Fibroblast of the aortic adventitia (primary cell): Measurements from ENCODE around the gene GALNT5. TPM values are rescaled to one million over a fixed set of nuclear protein-coding genes. Genes with fewer than 3 reads are reported as not detected.

Experiments
- DNase-seq: peaks from one replicate; pipeline ENCODE4 v3.0.0-alpha.2; 2010; ENCODE audit warnings: low read depth
- H3K4me3 ChIP-seq: 2 replicates; pipeline ENCODE4 v1.5.1; 2011; ENCODE audit warnings: low read depth, mild to moderate bottlenecking, control low read depth, low read length, moderate library complexity
- total RNA-seq: library from RNA; depleted of rRNA; stranded (reverse); fragments of >200 nt; gene quantifications from 2 replicates; pipeline ENCODE4 v1.2.3, GENCODE V29; 2012; ENCODE audit warnings: low replicate concordance
- TF ChIP-seq, protein P1 (sequence below): IDR thresholded peaks from 2 replicates; pipeline ENCODE4 v1.5.1; 2011; ENCODE audit warnings: mild to moderate bottlenecking, low read length, control low read depth, inconsistent platforms; ENCODE audit not compliant: insufficient read depth

The GALNT5 gene
- total RNA-seq, 1 donor = 38.3 TPM

DNA sequence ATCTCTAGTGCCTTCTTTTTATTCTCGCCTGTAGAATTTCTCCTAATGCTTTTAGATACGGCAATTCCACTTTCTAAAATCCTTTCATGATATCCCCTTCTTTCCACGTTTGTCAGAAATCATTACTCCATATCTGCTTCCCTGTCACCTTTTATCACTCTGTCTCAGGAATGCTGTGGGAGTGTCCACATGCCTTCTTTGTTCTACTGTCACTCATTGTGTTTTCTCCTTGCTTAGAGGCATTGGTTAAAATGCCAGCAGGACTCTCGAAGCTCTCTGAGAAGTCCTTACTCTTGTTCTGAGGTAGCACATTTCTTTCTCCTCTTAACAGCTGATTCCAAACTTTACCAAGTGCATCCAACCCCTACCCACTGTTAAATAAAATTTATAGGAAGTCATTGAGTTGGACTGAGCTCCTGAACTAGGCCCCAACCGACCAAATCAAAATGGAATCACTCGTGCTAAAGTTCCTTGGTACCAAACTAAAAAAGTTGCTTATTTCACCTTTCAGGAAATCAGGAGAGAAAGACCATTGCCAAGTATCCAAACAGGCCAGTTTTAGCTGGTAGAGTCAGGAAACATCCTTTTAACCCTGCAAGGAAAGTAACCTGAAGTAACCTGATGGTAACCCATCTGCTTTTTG, 10.6 kb upstream of the GALNT5 start:
- no peak for DNase-seq
- H3K4me3 ChIP-seq = no peak overlapping the region
- TF ChIP-seq, protein P1, sequence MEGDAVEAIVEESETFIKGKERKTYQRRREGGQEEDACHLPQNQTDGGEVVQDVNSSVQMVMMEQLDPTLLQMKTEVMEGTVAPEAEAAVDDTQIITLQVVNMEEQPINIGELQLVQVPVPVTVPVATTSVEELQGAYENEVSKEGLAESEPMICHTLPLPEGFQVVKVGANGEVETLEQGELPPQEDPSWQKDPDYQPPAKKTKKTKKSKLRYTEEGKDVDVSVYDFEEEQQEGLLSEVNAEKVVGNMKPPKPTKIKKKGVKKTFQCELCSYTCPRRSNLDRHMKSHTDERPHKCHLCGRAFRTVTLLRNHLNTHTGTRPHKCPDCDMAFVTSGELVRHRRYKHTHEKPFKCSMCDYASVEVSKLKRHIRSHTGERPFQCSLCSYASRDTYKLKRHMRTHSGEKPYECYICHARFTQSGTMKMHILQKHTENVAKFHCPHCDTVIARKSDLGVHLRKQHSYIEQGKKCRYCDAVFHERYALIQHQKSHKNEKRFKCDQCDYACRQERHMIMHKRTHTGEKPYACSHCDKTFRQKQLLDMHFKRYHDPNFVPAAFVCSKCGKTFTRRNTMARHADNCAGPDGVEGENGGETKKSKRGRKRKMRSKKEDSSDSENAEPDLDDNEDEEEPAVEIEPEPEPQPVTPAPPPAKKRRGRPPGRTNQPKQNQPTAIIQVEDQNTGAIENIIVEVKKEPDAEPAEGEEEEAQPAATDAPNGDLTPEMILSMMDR = no peak

DNA sequence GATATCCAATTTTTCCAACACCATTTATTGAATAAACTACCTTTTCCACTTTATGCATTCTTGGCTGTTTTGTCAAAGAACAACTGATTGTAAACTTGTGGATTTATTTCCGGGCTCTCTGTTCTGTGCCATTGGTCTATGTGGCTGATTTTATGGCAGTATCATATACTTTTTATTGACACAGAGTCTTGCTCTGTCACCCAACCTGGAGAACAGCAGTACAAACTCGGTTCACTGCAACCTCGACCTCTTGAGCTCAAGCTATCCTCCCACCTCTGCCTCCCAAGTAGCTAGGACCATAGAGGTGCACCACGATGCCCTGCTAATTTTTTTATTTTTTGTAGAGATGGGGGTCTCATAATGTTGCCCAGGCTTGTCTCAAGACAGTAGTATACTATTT, 6.7 kb upstream of the GALNT5 start:
- no peak overlapping the region for H3K4me3 ChIP-seq
- TF ChIP-seq, protein P1 = no peak
- no peak for DNase-seq

DNA sequence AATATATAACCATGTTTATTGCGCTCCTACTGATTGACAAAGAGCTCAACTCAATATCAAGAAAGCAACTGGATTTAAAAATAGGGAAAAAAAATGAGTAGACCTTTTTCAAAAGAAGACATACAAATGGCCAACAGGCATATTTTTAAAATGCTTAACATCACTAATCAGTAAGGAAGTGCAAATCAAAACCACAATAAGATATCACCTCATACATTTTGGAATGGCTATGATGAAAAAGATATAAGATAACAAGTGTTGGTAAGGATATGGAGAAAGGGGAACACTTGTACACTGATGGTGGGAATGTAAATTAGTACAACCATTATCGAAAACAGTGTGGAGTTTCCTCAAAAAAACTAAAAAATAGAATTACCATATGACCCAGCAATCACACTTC, 5.6 kb upstream of the GALNT5 start:
- DNase-seq = no peak
- H3K4me3 ChIP-seq = no peak overlapping the region
- TF ChIP-seq, protein P1 = no peak

DNA sequence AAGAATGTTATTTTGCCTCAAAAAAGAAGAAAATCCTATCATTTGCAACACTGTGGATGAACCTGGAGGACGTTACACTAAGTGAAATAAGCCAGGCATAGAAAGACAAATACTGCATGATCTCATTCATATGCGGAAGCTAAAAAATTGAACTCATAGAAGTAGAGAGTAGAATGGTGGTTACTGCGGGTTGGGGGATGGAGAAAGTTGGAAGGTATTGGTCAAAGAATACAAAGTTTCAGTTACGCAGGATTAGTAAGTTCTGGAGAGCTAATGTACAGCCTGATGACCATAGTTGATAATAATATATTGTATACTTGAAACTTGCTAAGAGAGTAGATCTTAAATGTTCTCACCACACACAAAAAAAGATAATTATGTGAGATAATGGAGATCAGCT, 5.0 kb upstream of the GALNT5 start:
- TF ChIP-seq, protein P1 = no peak
- DNase-seq = no peak
- no peak overlapping the region for H3K4me3 ChIP-seq

DNA sequence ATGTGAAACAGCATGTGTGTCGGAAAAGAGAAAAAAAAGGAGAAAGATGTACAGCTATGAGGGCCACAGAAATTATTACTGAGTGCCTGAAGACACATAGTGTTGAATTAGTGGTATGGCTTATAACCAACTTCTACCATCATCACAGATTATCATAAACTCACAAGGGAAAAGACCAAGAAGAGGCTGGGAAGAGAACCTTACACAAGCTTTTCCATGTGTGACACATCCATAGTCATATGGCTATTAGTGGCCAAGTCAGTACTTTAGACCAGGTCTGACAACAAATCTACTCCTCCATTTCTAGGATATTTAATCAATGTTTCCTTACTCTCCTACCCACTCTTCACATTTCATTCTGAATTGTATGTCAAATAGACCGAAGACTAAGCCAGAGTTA, 3.5 kb upstream of the GALNT5 start:
- DNase-seq = peak; percentile 23
- TF ChIP-seq, protein P1 = no peak
- H3K4me3 ChIP-seq = no peak overlapping the region

DNA sequence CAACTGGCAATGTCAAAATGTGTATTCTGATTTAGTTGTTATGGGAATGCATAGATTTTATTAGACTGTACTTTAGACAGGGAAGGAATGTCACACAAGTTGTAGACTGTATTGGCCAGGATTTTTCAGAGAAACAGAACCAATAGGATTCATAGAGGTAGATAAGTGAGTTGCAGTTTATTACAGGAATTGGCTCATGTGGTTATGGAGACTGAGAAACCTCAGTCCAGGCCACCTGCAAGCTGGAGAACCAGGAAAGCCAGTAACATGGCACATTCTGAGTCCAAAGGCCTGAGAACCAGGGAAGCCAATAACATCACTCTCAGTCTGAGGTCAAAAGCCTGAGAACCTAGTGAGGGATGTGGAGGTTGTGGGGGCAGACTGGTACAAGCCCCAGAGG, 1.8 kb upstream of the GALNT5 start:
- TF ChIP-seq, protein P1 = no peak

DNA sequence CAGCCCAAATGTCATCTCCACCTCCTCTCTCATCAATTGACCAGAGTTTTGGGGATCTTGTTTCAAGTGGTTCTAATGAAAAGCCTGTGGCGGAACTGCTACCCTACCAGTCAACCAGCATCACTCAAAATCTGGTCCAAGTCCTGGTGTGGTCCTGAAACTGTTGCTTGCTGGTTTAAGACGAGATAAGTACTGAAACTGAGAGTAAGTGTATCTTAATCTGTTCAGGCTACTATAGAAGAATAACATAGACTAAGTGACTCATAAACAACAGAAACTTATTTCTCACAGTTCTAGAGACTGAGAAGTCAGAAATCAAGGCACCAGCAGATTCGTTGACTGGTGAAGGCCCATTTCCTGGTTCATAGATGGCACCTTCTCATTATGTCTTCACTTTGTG, 879 bp upstream of the GALNT5 start:
- DNase-seq = peak; percentile 17
- no peak overlapping the region for H3K4me3 ChIP-seq
- TF ChIP-seq, protein P1 = no peak

More for the DNA sequence above, 1.8 kb upstream of the GALNT5 start:
- DNase-seq = no peak
- H3K4me3 ChIP-seq = no peak overlapping the region
